Activated naive CD4-positive, alpha-beta T cell treated with anti-CD3 and anti-CD28 coated beads, Interleukin-2, amount 10 ng/mL, durations not matched to agents 7 days and 5 days (primary cell): ENCODE measurements around the gene SEC14L5.

ENCODE experiments used
- CTCF ChIA-PET: fragments of 350-600 bp; sonication (Branson Sonifier 250); formaldehyde crosslinking; loops from one replicate; lab custom pipeline; 2021; ENCODE audit warnings: antibody characterized with exemption; lab: Charles Lee
- DNase-seq: peaks from one replicate; pipeline ENCODE4 v3.0.0-alpha.2; 2020
- H3K27ac Mint-ChIP-seq: one replicate; pipeline ENCODE4 v1.8.0; 2021; ENCODE audit warnings: mild to moderate bottlenecking, moderate library complexity, mixed read lengths
- H3K27me3 Mint-ChIP-seq: one replicate; pipeline ENCODE4 v1.8.0; 2021; ENCODE audit warnings: mild to moderate bottlenecking, mixed read lengths
- H3K36me3 Mint-ChIP-seq: one replicate; pipeline ENCODE4 v1.8.0; 2021; ENCODE audit warnings: mixed read lengths
- H3K4me1 Mint-ChIP-seq: one replicate; pipeline ENCODE4 v1.8.0; 2021; ENCODE audit warnings: mixed read lengths
- H3K4me3 Mint-ChIP-seq: one replicate; pipeline ENCODE4 v1.8.0; 2021; ENCODE audit warnings: mild to moderate bottlenecking, moderate library complexity, mixed read lengths
- H3K9me3 Mint-ChIP-seq: one replicate; pipeline ENCODE4 v1.8.0; 2021; ENCODE audit warnings: mixed read lengths

SEC14L5 gene

GRCh38 chr16:4994719-4995434 lies 36.7 kb downstream of the SEC14L5 start:
- Mint-ChIP-seq H3K4me1 (no peaks in the 10 kb centered on the region), H3K27ac (no peak overlapping the region), H3K27me3 (peaks cover 29% of the 10 kb centered on the region), H3K9me3 (no peaks in the 10 kb centered on the region), H3K4me3 (no peak overlapping the region), H3K36me3 (no peaks in the 10 kb centered on the region)
- CTCF ChIA-PET = no interaction called here
- DNase-seq = no peak

GRCh38 chr16:5000573-5001001 lies 42.5 kb downstream of the SEC14L5 start:
- DNase-seq = no peak
- CTCF ChIA-PET = no interaction called here
- Mint-ChIP-seq H3K4me1 (no peaks in the 10 kb centered on the region), H3K36me3 (no peaks in the 10 kb centered on the region), H3K27me3 (peaks cover 11% of the 10 kb centered on the region), H3K27ac (no peak overlapping the region), H3K4me3 (no peak overlapping the region), H3K9me3 (no peaks in the 10 kb centered on the region)

- Mint-ChIP-seq H3K4me3 (no peak overlapping the region), H3K27ac (no peak overlapping the region), H3K4me1 (no peaks in the 10 kb centered on the region), H3K9me3 (no peaks in the 10 kb centered on the region), H3K36me3 (no peaks in the 10 kb centered on the region), H3K27me3 (peaks cover 6% of the 10 kb centered on the region)
- CTCF ChIA-PET = interaction anchor here (0.7 kb wide), 2 partner anchors 13 to 599 kb away, joined by 3 to 4 read pairs; no protein-coding TSS in a partner anchor
- no peak for DNase-seq
Measured at GRCh38 chr16:5001571-5001970, 43.4 kb downstream of the SEC14L5 start.

DNA sequence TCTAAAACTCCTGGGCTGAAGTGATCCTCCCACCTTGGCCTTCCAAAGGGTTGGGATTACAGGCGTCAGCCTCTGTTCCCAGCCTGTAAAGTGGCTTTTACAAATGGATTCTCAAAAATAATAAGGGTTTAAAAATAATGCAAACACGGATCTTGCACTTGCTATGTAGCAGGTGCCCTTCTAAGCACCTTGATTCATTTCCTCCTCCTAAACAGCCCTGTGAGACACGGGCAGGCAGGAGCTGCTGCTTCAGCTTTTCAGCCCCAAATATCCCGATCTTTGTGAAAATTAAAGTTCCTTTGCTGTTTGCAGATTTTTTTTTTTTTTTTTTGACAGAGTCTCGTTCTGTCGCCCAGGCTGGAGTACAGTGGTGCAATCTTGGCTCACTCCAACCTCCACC lies 43.9 kb downstream of the SEC14L5 start:
- no peaks in the 10 kb centered on the region for H3K36me3 Mint-ChIP-seq
- CTCF ChIA-PET = interaction anchor here (0.7 kb wide), 1 partner anchor 600 kb away, joined by 3 read pairs; no protein-coding TSS in a partner anchor
- H3K27ac Mint-ChIP-seq = no peak overlapping the region
- no peaks in the 10 kb centered on the region for H3K4me1 Mint-ChIP-seq
- no peaks in the 10 kb centered on the region for H3K9me3 Mint-ChIP-seq
- H3K4me3 Mint-ChIP-seq = no peak overlapping the region
- peaks cover 6% of the 10 kb centered on the region for H3K27me3 Mint-ChIP-seq
- DNase-seq = no peak

- Mint-ChIP-seq H3K27ac (no peak overlapping the region), H3K36me3 (no peaks in the 10 kb centered on the region), H3K4me1 (no peaks in the 10 kb centered on the region), H3K4me3 (no peak overlapping the region), H3K9me3 (no peaks in the 10 kb centered on the region), H3K27me3 (peaks cover 6% of the 10 kb centered on the region)
- DNase-seq = no peak
- CTCF ChIA-PET = no interaction called here
Measured at GRCh38 chr16:5002699-5003143, 44.6 kb downstream of the SEC14L5 start.

GRCh38 chr16:5003211-5003610 lies 45.1 kb downstream of the SEC14L5 start:
- Mint-ChIP-seq H3K36me3 (no peaks in the 10 kb centered on the region), H3K4me1 (no peaks in the 10 kb centered on the region), H3K4me3 (no peak overlapping the region), H3K27me3 (peaks cover 6% of the 10 kb centered on the region), H3K27ac (no peak overlapping the region), H3K9me3 (no peaks in the 10 kb centered on the region)
- no peak for DNase-seq
- CTCF ChIA-PET = no interaction called here

DNA sequence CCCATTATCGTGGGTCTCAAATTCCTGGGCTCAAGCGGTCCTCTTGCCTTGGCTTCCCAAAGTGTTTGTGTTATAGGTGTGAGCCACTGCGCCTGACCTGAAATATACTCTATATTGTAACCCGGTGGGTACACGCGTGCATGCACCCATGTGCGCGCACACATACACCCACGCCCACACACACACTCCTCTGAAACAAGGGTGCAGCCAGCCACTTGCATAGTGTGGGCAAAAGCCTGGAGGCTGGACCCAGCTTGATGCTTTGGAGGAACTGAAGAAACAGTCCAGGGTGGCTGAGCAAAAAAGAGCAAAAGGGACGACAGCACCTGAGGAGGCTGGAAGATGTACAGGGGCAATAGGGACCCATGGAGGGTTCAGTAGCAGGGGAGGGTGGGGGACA lies 45.7 kb downstream of the SEC14L5 start:
- Mint-ChIP-seq H3K4me3 (no peak overlapping the region), H3K27ac (no peak overlapping the region), H3K4me1 (no peaks in the 10 kb centered on the region), H3K9me3 (no peaks in the 10 kb centered on the region), H3K36me3 (no peaks in the 10 kb centered on the region), H3K27me3 (peaks cover 11% of the 10 kb centered on the region)
- no peak for DNase-seq
- CTCF ChIA-PET = no interaction called here

- H3K4me3 Mint-ChIP-seq = no peak overlapping the region
- peaks cover 16% of the 10 kb centered on the region for H3K27me3 Mint-ChIP-seq
- H3K27ac Mint-ChIP-seq = no peak overlapping the region
- H3K36me3 Mint-ChIP-seq = no peaks in the 10 kb centered on the region
- no peaks in the 10 kb centered on the region for H3K4me1 Mint-ChIP-seq
- DNase-seq = no peak
- CTCF ChIA-PET = no interaction called here
- H3K9me3 Mint-ChIP-seq = no peaks in the 10 kb centered on the region
Measured at GRCh38 chr16:5004311-5004710, 46.2 kb downstream of the SEC14L5 start.

- Mint-ChIP-seq H3K27me3 (peaks cover 29% of the 10 kb centered on the region), H3K4me1 (no peaks in the 10 kb centered on the region), H3K27ac (no peak overlapping the region), H3K4me3 (no peak overlapping the region), H3K36me3 (no peaks in the 10 kb centered on the region), H3K9me3 (no peaks in the 10 kb centered on the region)
- CTCF ChIA-PET = no interaction called here
- DNase-seq = no peak
Measured at GRCh38 chr16:5005916-5006315, 47.8 kb downstream of the SEC14L5 start.

GRCh38 chr16:5006348-5007193 lies 48.4 kb downstream of the SEC14L5 start:
- H3K36me3 Mint-ChIP-seq = no peaks in the 10 kb centered on the region
- H3K27ac Mint-ChIP-seq = no peak overlapping the region
- CTCF ChIA-PET = no interaction called here
- no peaks in the 10 kb centered on the region for H3K9me3 Mint-ChIP-seq
- DNase-seq = no peak
- H3K4me1 Mint-ChIP-seq = no peaks in the 10 kb centered on the region
- H3K4me3 Mint-ChIP-seq = no peak overlapping the region
- H3K27me3 Mint-ChIP-seq = peaks cover 30% of the 10 kb centered on the region

- no peak overlapping the region for H3K4me3 Mint-ChIP-seq
- H3K27ac Mint-ChIP-seq = no peak overlapping the region
- peaks cover 31% of the 10 kb centered on the region for H3K27me3 Mint-ChIP-seq
- no peaks in the 10 kb centered on the region for H3K4me1 Mint-ChIP-seq
- no peaks in the 10 kb centered on the region for H3K9me3 Mint-ChIP-seq
- no peaks in the 10 kb centered on the region for H3K36me3 Mint-ChIP-seq
- no peak for DNase-seq
- CTCF ChIA-PET = no interaction called here
Measured at GRCh38 chr16:5007256-5007655, 49.1 kb downstream of the SEC14L5 start.

- Mint-ChIP-seq H3K4me1 (no peaks in the 10 kb centered on the region), H3K9me3 (no peaks in the 10 kb centered on the region)
Measured at GRCh38 chr16:5008311-5008731, 50.2 kb downstream of the SEC14L5 start.

GRCh38 chr16:5010576-5011329 lies 52.6 kb downstream of the SEC14L5 start:
- Mint-ChIP-seq H3K4me1 (no peaks in the 10 kb centered on the region), H3K9me3 (no peaks in the 10 kb centered on the region), H3K36me3 (no peaks in the 10 kb centered on the region), H3K27me3 (peaks cover 31% of the 10 kb centered on the region), H3K27ac (peak overlapping the region; percentile 37), H3K4me3 (no peak overlapping the region)
- DNase-seq = no peak
- CTCF ChIA-PET = no interaction called here

More at GRCh38 chr16:5008311-5008731, 50.2 kb downstream of the SEC14L5 start:
- H3K27me3 Mint-ChIP-seq = peaks cover 31% of the 10 kb centered on the region
- no peak for DNase-seq
- CTCF ChIA-PET = no interaction called here
- no peaks in the 10 kb centered on the region for H3K36me3 Mint-ChIP-seq
- no peak overlapping the region for H3K27ac Mint-ChIP-seq
- no peak overlapping the region for H3K4me3 Mint-ChIP-seq

GRCh38 chr16:5011637-5012036 lies 53.5 kb downstream of the SEC14L5 start:
- H3K36me3 Mint-ChIP-seq = no peaks in the 10 kb centered on the region
- no peaks in the 10 kb centered on the region for H3K9me3 Mint-ChIP-seq
- H3K27me3 Mint-ChIP-seq = peaks cover 31% of the 10 kb centered on the region
- H3K27ac Mint-ChIP-seq = no peak overlapping the region
- CTCF ChIA-PET = no interaction called here
- DNase-seq = no peak
- H3K4me1 Mint-ChIP-seq = no peaks in the 10 kb centered on the region
- no peak overlapping the region for H3K4me3 Mint-ChIP-seq
